B cell (primary cell): ENCODE results near the gene AFDN.

Source experiments
- CTCF ChIP-seq: fragments of 200-600 bp; IDR thresholded peaks from one replicate; pipeline ENCODE4 v1.8.0; 2022; ENCODE audit warnings: antibody characterized with exemption, mild to moderate bottlenecking
- EZH2 ChIP-seq: IDR thresholded peaks from 2 replicates; pipeline ENCODE4 v1.6.1; 2012; ENCODE audit warnings: borderline replicate concordance, low read depth, mild to moderate bottlenecking, moderate library complexity, low read length; ENCODE audit not compliant: insufficient read depth, poor library complexity, severe bottlenecking

DNA sequence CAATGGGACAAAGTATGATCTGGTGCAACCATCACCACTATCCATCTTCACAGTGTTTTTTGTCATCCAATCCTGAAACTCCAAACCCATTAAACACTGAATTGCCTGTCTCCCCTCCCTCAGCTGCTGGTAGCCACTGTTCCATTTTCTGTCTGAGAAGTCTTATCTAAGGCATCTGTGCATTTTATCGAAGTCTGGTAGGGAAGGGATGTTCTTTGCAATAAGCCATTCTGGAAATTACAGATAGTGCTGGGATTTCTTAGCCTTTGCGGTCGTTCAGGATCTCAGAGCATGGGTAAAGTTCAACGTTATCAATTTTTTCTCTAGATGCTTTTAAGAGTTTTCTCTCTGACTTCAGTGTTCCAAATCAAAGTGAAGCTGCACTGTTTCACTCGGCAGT lies 194.9 kb downstream of the AFDN start:
- TF ChIP-seq EZH2 (no peak), CTCF (no peak)
